Measurements from ENCODE around the gene RSBN1L. TPM values are rescaled to one million over a fixed set of nuclear protein-coding genes. Genes with fewer than 3 reads are reported as not detected.

RSBN1L gene
- polyA plus RNA-seq, 1 experiment = 14.0 TPM

DNA sequence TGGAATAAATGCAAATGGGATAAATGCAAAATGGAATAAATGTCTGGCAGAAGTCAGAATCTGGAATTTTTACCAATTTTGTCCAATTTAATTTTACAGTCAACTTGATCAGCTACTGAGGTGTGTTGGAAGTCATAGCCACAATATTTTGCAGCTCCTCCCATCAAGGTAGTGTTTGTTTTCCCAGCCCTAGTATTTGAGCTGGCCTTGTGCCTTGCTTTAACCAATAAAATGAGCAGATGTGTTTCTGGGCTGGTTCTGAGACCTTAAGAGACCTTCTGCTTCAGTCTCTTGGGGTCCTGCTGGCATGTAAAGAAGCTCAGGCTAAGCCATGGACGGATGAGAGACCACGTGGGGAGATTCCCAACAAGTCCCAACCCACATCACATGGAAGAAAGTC is 42.7 kb upstream of the RSBN1L start:
- CTCF ChIA-PET = interaction anchor here (0.7 to 6.2 kb wide), 3 partner anchors 37 to 283 kb away, joined by 3 to 116 read pairs (median 5); no protein-coding TSS in a partner anchor
- no peak overlapping the region for H3K27ac ChIP-seq (ENCODE audit: low read depth, low read length)
- POLR2A ChIA-PET = no interaction called here
- DNase-seq (ENCODE audit: low read depth, low spot score) = no peak
- no peak overlapping the region for H3K4me3 ChIP-seq (ENCODE audit: low read depth, low read length)
- no peaks in the 10 kb centered on the region for H3K9me3 ChIP-seq (ENCODE audit: control insufficient read depth, insufficient read depth, low read length)
- no peaks in the 10 kb centered on the region for H3K27me3 ChIP-seq (ENCODE audit: control insufficient read depth, insufficient read depth, low read length)
- TF ChIP-seq CTCF (IDR thresholded peaks at IDR 0.05; ENCODE audit: low read depth, low read length) = no peak

- H3K9me3 ChIP-seq (ENCODE audit: control insufficient read depth, insufficient read depth, low read length) = no peaks in the 10 kb centered on the region
- POLR2A ChIA-PET = no interaction called here
- no peak for TF ChIP-seq CTCF (IDR thresholded peaks at IDR 0.05; ENCODE audit: low read depth, low read length)
- no peaks in the 10 kb centered on the region for H3K27me3 ChIP-seq (ENCODE audit: control insufficient read depth, insufficient read depth, low read length)
- no peak for DNase-seq (ENCODE audit: low read depth, low spot score)
- H3K4me3 ChIP-seq (ENCODE audit: low read depth, low read length) = no peak overlapping the region
- CTCF ChIA-PET = interaction anchor here (1.9 to 7.1 kb wide), 2 partner anchors 23 to 105 kb away, joined by 5 to 66 read pairs; no protein-coding TSS in a partner anchor
- H3K27ac ChIP-seq (ENCODE audit: low read depth, low read length) = no peak overlapping the region
These were observed 40.9 kb upstream of the RSBN1L start for GRCh38 chr7:77655356-77655755.

- ChIA-PET POLR2A (no interaction called here), CTCF (interaction anchor here (0.7 to 7.1 kb wide), 3 partner anchors 22 to 362 kb away, joined by 4 to 66 read pairs (median 5); no protein-coding TSS in a partner anchor)
- Histone ChIP-seq H3K27me3 (ENCODE audit: control insufficient read depth, insufficient read depth, low read length) (no peaks in the 10 kb centered on the region), H3K4me3 (ENCODE audit: low read depth, low read length) (no peak overlapping the region), H3K9me3 (ENCODE audit: control insufficient read depth, insufficient read depth, low read length) (no peaks in the 10 kb centered on the region), H3K27ac (ENCODE audit: low read depth, low read length) (no peak overlapping the region)
- TF ChIP-seq CTCF (IDR thresholded peaks at IDR 0.05; ENCODE audit: low read depth, low read length) = no peak
- DNase-seq (ENCODE audit: low read depth, low spot score) = no peak
These were observed 40.3 kb upstream of the RSBN1L start for GRCh38 chr7:77655836-77656455.

- no peak for DNase-seq (ENCODE audit: low read depth, low spot score)
- ChIA-PET POLR2A (interaction anchor here (0.6 kb wide), 1 partner anchor 352 kb away, joined by 3 read pairs; no protein-coding TSS in a partner anchor), CTCF (interaction anchor here (0.6 to 7.1 kb wide), 12 partner anchors 17 to 278 kb away, joined by 3 to 66 read pairs (median 4); no protein-coding TSS in a partner anchor)
- peak; percentile 55 for TF ChIP-seq CTCF (IDR thresholded peaks at IDR 0.05; ENCODE audit: low read depth, low read length)
- Histone ChIP-seq H3K27ac (ENCODE audit: low read depth, low read length) (no peak overlapping the region), H3K9me3 (ENCODE audit: control insufficient read depth, insufficient read depth, low read length) (no peaks in the 10 kb centered on the region), H3K4me3 (ENCODE audit: low read depth, low read length) (no peak overlapping the region), H3K27me3 (ENCODE audit: control insufficient read depth, insufficient read depth, low read length) (no peaks in the 10 kb centered on the region)
These were observed 38.6 kb upstream of the RSBN1L start for GRCh38 chr7:77657427-77658224.

DNA sequence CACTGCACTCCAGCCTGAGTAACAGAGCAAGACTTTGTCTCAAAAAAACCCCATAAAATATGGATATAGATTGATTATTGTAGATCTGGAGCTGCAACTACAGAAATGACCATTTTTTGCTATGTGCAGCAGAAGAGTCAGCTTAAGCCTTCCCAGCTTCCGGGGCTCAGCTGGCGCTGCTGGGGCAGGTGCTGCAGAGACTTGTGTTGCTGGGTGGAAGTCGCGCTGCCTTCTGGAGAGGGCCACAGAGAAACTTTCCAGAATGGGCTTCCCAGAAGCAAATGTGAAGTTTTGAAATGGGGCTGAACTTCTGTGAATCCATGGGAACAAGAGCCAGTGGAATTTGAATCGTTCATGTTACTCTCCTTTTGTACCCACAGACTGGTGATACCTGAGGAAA is 37.3 kb upstream of the RSBN1L start:
- no peak for TF ChIP-seq CTCF (IDR thresholded peaks at IDR 0.05; ENCODE audit: low read depth, low read length)
- no peaks in the 10 kb centered on the region for H3K9me3 ChIP-seq (ENCODE audit: control insufficient read depth, insufficient read depth, low read length)
- no peak overlapping the region for H3K4me3 ChIP-seq (ENCODE audit: low read depth, low read length)
- ChIA-PET CTCF (interaction anchor here (0.6 to 7.1 kb wide), 10 partner anchors 7 to 275 kb away, joined by 3 to 66 read pairs (median 4); no protein-coding TSS in a partner anchor), POLR2A (interaction anchor here (0.7 kb wide), 1 partner anchor 425 kb away, joined by 3 read pairs; no protein-coding TSS in a partner anchor)
- H3K27ac ChIP-seq (ENCODE audit: low read depth, low read length) = no peak overlapping the region
- no peaks in the 10 kb centered on the region for H3K27me3 ChIP-seq (ENCODE audit: control insufficient read depth, insufficient read depth, low read length)
- DNase-seq (ENCODE audit: low read depth, low spot score) = no peak

Measured in AG04450 (cell line).